MCF 10A (cell line): ENCODE results near the gene RNF150. TPM values are rescaled to one million over a fixed set of nuclear protein-coding genes. Genes with fewer than 3 reads are reported as not detected.

ENCODE experiments used
- BruUV-seq: library from RNA; stranded (reverse); fragments of 400-500 nt; replicated peaks from 2 replicates; lab custom pipeline; 2021; lab: Mats Ljungman, UMichigan
- CTCF ChIA-PET: fragments of 300-600 bp; sonication (Branson Sonifier 250); formaldehyde crosslinking; extraction: SDS; loops from one replicate; lab custom pipeline; 2021; ENCODE audit warnings: antibody characterized with exemption, inconsistent platforms; lab: Yijun Ruan, JAX
- POLR2A ChIA-PET: fragments of 300-600, 350-650 bp; sonication (Branson Sonifier 250); formaldehyde crosslinking; extraction: SDS; loops from one replicate; lab custom pipeline; 2020; ENCODE audit warnings: antibody characterized with exemption, inconsistent platforms; lab: Yijun Ruan, JAX
- DNase-seq: peaks from one replicate; pipeline ENCODE4 v3.0.0-alpha.2; 2018; ENCODE audit not compliant: unreplicated experiment
- H3K27ac Mint-ChIP-seq: one replicate; pipeline ENCODE4 v1.8.0; 2022; ENCODE audit warnings: mild to moderate bottlenecking, low read depth, mixed read lengths; ENCODE audit not compliant: unreplicated experiment
- H3K27me3 Mint-ChIP-seq: one replicate; pipeline ENCODE4 v1.8.0; 2022; ENCODE audit warnings: mixed read lengths; ENCODE audit not compliant: insufficient read depth, unreplicated experiment
- H3K36me3 Mint-ChIP-seq: one replicate; pipeline ENCODE4 v1.8.0; 2022; ENCODE audit warnings: mild to moderate bottlenecking, moderate library complexity, mixed read lengths; ENCODE audit not compliant: insufficient read depth, unreplicated experiment
- H3K4me1 Mint-ChIP-seq: one replicate; pipeline ENCODE4 v1.8.0; 2022; ENCODE audit warnings: mixed read lengths; ENCODE audit not compliant: insufficient read depth, unreplicated experiment
- H3K4me3 Mint-ChIP-seq: one replicate; pipeline ENCODE4 v1.8.0; 2022; ENCODE audit warnings: mild to moderate bottlenecking, moderate library complexity, mixed read lengths; ENCODE audit not compliant: unreplicated experiment
- H3K9me3 Mint-ChIP-seq: one replicate; pipeline ENCODE4 v1.8.0; 2022; ENCODE audit warnings: mixed read lengths; ENCODE audit not compliant: unreplicated experiment
- CTCF ChIP-seq: fragments of 200-600 bp; IDR thresholded peaks from one replicate; pipeline ENCODE4 v1.8.0; 2022; ENCODE audit warnings: antibody characterized with exemption, mild to moderate bottlenecking; ENCODE audit not compliant: unreplicated experiment
- intact Hi-C: fragments of 100-400 bp; cut with micrococcal nuclease; formaldehyde crosslinking; loops from 2 replicates; pipeline ENCODE4 v1.14.1; 2022
- total RNA-seq: library from RNA; stranded (reverse); gene quantifications from 2 replicates; pipeline ENCODE4 v1.2.3, GENCODE V29; 2022

RNF150 gene
- total RNA-seq, 1 experiment from 2014 or later, result 0.44 TPM

DNA sequence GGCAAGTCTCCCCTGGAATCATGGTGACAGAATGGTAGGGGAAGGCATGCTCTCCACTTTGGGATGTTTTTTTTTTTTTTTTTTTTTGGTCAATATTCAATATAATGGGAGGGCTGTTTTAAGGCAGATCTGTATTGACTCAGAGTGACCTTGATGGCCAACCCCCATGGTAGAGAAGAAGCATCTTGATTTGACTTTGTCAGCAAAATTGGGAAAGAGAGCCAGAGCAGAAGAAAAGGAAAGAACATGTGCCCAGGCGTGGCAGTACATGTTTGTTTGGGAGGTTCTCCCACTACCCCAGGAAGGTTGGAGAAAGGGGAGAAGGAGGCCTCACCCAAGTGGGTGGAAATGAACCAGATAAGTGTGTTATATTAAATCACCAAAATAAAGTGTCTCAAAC lies 314.8 kb downstream of the RNF150 start:
- BruUV-seq, result no TSS peak
- peaks cover 4% of the 10 kb centered on the region for H3K4me1 Mint-ChIP-seq
- ChIA-PET CTCF (interaction anchor here (0.6 kb wide), 1 partner anchor 554 kb away, joined by 3 read pairs; no protein-coding TSS in a partner anchor), POLR2A (interaction anchor here (0.6 to 1.3 kb wide), 2 partner anchors 62 to 76 kb away, joined by 3 to 4 read pairs; partner anchors contain the start of gene TBC1D9)
- H3K27me3 Mint-ChIP-seq, result peaks cover 5% of the 10 kb centered on the region
- H3K27ac Mint-ChIP-seq, result no peak overlapping the region
- no peak for DNase-seq
- no peaks in the 10 kb centered on the region for H3K9me3 Mint-ChIP-seq
- TF ChIP-seq CTCF, result no peak
- H3K4me3 Mint-ChIP-seq, result no peak overlapping the region
- H3K36me3 Mint-ChIP-seq, result no peaks in the 10 kb centered on the region
- intact Hi-C loops, result no loop called here

GRCh38 chr4:140816806-140817510 lies 316.3 kb downstream of the RNF150 start:
- intact Hi-C loops, result no loop called here
- POLR2A ChIA-PET, result interaction anchor here (0.6 kb wide), 1 partner anchor 25 kb away, joined by 3 read pairs; no protein-coding TSS in a partner anchor
- DNase-seq, result no peak
- Mint-ChIP-seq H3K27ac (no peak overlapping the region), H3K4me1 (peaks cover 4% of the 10 kb centered on the region), H3K27me3 (no peaks in the 10 kb centered on the region), H3K4me3 (no peak overlapping the region), H3K36me3 (no peaks in the 10 kb centered on the region), H3K9me3 (no peaks in the 10 kb centered on the region)
- CTCF ChIA-PET, result interaction anchor here (0.8 to 1.0 kb wide), 2 partner anchors 233 to 457 kb away, joined by 3 read pairs; no protein-coding TSS in a partner anchor
- no peak for TF ChIP-seq CTCF
- no TSS peak for BruUV-seq

GRCh38 chr4:140813804-140814203 lies 319.5 kb downstream of the RNF150 start:
- CTCF ChIA-PET, result interaction anchor here (1.0 to 1.5 kb wide), 2 partner anchors 38 to 454 kb away, joined by 3 read pairs; no protein-coding TSS in a partner anchor
- Mint-ChIP-seq H3K4me3 (no peak overlapping the region), H3K36me3 (no peaks in the 10 kb centered on the region), H3K9me3 (no peaks in the 10 kb centered on the region), H3K4me1 (no peaks in the 10 kb centered on the region), H3K27ac (no peak overlapping the region), H3K27me3 (no peaks in the 10 kb centered on the region)
- no peak for TF ChIP-seq CTCF
- no peak for DNase-seq
- intact Hi-C loops, result no loop called here
- POLR2A ChIA-PET, result no interaction called here
- BruUV-seq, result no TSS peak

DNA sequence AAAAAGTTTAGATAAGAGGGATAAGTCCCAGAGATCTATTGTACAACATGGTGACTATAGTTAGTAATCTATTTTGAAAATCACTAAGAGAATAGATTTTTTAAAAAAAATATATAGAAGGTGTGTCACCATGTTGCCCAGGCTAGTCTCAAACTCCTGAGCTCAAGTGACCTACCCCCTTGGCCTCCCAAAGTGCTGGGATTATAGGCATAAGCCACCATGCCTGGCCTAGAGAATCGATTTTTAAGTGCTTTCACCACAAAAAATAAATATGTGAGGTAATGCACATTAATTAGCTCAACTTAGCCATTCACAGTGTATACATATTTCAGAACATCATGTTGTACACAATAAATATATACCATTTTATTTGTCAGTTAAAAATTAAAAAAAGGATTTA lies 320.4 kb downstream of the RNF150 start:
- intact Hi-C loops, result no loop called here
- H3K36me3 Mint-ChIP-seq, result no peaks in the 10 kb centered on the region

More for the DNA sequence above, 320.4 kb downstream of the RNF150 start:
- Mint-ChIP-seq H3K27ac (no peak overlapping the region), H3K9me3 (no peaks in the 10 kb centered on the region), H3K4me1 (no peaks in the 10 kb centered on the region), H3K27me3 (no peaks in the 10 kb centered on the region), H3K4me3 (no peak overlapping the region)
- ChIA-PET CTCF (interaction anchor here (0.7 to 1.5 kb wide), 3 partner anchors 9 to 453 kb away, joined by 3 read pairs; no protein-coding TSS in a partner anchor), POLR2A (no interaction called here)
- no TSS peak for BruUV-seq
- no peak for TF ChIP-seq CTCF
- DNase-seq, result no peak
